ENCODE measurements around the gene SERINC1.

DNA sequence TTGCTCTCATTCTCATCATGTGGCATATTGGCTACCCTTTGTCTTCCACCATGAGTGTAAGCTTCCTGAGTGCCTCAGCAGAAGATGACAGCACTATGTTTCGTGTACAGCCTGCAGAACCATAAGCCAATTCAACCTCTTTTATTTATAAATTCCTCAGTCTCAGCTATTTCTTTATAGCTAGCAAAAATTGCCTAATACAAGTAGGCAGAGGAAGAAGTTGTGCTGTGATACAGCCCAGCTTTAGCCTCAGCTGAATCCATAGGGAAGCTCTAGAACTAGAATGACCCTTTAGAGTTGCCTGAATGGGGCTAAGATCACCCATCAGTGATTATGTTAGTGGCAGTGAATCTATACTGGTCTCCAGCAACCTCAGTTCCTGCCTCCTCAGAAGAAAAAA lies 19.0 kb upstream of the SERINC1 start:
- no peak for TF ChIP-seq POLR2A (IDR thresholded peaks at IDR 0.05)
- TF ChIP-seq, protein P1, sequence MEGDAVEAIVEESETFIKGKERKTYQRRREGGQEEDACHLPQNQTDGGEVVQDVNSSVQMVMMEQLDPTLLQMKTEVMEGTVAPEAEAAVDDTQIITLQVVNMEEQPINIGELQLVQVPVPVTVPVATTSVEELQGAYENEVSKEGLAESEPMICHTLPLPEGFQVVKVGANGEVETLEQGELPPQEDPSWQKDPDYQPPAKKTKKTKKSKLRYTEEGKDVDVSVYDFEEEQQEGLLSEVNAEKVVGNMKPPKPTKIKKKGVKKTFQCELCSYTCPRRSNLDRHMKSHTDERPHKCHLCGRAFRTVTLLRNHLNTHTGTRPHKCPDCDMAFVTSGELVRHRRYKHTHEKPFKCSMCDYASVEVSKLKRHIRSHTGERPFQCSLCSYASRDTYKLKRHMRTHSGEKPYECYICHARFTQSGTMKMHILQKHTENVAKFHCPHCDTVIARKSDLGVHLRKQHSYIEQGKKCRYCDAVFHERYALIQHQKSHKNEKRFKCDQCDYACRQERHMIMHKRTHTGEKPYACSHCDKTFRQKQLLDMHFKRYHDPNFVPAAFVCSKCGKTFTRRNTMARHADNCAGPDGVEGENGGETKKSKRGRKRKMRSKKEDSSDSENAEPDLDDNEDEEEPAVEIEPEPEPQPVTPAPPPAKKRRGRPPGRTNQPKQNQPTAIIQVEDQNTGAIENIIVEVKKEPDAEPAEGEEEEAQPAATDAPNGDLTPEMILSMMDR (IDR thresholded peaks at IDR 0.05), result no peak
- TF ChIP-seq POLR2AphosphoS5 (IDR thresholded peaks at IDR 0.05), result no peak

All from breast epithelium (tissue), 3 donors.